Activated naive CD4-positive, alpha-beta T cell treated with anti-CD3 and anti-CD28 coated beads, Interleukin-2, amount 50 U/mL, for 72 hours (primary cell): ENCODE measurements around the gene ZNF548. TPM values are rescaled to one million over a fixed set of nuclear protein-coding genes. Genes with fewer than 3 reads are reported as not detected.
"Not testable (repeated sequence)": the region's sequence is repeated elsewhere in the genome, so short reads cannot be mapped to it uniquely, and the experiment has no call there.

Experiments used
- ATAC-seq, 2 donors: fragments of 150-1000 bp; cut with Tn5 transposase; 2 replicates each; pipeline ENCODE4 v1.10.0; 2021; ENCODE audit warnings: mild to moderate bottlenecking in 2 of 2, moderate library complexity in 2 of 2
- DNase-seq, 2 donors: peaks; one replicate each; pipeline ENCODE4 v3.0.0; 2021 to 2022; ENCODE audit warnings: low spot score in 2 of 2
- H3K27ac Mint-ChIP-seq, 2 donors: one replicate each; pipeline ENCODE4 v1.8.0; 2022; ENCODE audit warnings: mild to moderate bottlenecking in 2 of 2, mixed read lengths in 2 of 2
- H3K36me3 Mint-ChIP-seq, 2 donors: one replicate each; pipeline ENCODE4 v1.8.0; 2022; ENCODE audit warnings: mixed read lengths in 2 of 2
- H3K9me3 Mint-ChIP-seq, 2 donors: one replicate each; pipeline ENCODE4 v1.8.0; 2022; ENCODE audit warnings: mixed read lengths in 2 of 2
- total RNA-seq, 2 donors: library from RNA; stranded (reverse); gene quantifications; one replicate each; pipeline ENCODE4 v1.2.3, GENCODE V29; 2022

The ZNF548 gene
- total RNA-seq, result 10 to 100 TPM; 22.8 to 31.5 TPM

GRCh38 chr19:57389730-57390598 lies at the start of gene ZNF548:
Gene ZNF548 (plus strand): TSS chr19:57389854. CDS start chr19:57390100, 246 bp downstream.
- Mint-ChIP-seq H3K27ac (peak within 1 kb of the TSS; percentile 95 to 96), H3K9me3 (peaks cover 13 to 39% of the 10 kb centered on the region in 2 donors), H3K36me3 (peaks cover 45 to 80% of the 10 kb centered on the region in 2 donors)
- ATAC-seq (peak; percentile 98 to 99), DNase-seq (peak; percentile 92 to 94)

- Mint-ChIP-seq H3K9me3 (peaks cover 10 to 38% of the 10 kb centered on the region in 2 donors), H3K36me3 (peaks cover 20 to 21% of the 10 kb centered on the region in 2 donors), H3K27ac (no peak overlapping the region)
- ATAC-seq (no peak), DNase-seq (no peak)
These were observed 47.1 kb upstream of the ZNF548 start for GRCh38 chr19:57342582-57342981.

DNA sequence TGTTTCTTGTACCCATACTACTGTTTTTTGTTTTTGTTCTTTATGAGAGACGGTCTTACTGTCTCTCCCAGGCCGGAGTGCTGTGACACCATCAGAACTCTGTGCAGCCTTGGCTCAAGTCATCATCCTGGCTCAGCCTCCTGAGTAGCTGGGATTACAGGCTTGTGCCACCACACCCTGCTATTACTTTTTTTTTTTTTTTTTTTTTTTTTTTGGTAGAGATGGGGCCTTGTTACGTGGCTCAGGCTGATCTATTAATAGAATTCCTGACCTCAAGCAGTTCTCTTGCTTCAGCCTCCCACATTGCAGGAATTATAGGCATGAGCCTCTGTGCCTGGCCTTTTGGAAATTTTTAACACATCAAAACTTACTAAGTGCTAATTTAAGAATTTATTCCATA lies 41.5 kb upstream of the ZNF548 start:
- DNase-seq, result no peak
- Mint-ChIP-seq H3K9me3 (peaks cover 13 to 31% of the 10 kb centered on the region in 2 donors), H3K36me3 (peaks cover 38 to 40% of the 10 kb centered on the region in 2 donors), H3K27ac (no peak overlapping the region)
- no peak for ATAC-seq

DNA sequence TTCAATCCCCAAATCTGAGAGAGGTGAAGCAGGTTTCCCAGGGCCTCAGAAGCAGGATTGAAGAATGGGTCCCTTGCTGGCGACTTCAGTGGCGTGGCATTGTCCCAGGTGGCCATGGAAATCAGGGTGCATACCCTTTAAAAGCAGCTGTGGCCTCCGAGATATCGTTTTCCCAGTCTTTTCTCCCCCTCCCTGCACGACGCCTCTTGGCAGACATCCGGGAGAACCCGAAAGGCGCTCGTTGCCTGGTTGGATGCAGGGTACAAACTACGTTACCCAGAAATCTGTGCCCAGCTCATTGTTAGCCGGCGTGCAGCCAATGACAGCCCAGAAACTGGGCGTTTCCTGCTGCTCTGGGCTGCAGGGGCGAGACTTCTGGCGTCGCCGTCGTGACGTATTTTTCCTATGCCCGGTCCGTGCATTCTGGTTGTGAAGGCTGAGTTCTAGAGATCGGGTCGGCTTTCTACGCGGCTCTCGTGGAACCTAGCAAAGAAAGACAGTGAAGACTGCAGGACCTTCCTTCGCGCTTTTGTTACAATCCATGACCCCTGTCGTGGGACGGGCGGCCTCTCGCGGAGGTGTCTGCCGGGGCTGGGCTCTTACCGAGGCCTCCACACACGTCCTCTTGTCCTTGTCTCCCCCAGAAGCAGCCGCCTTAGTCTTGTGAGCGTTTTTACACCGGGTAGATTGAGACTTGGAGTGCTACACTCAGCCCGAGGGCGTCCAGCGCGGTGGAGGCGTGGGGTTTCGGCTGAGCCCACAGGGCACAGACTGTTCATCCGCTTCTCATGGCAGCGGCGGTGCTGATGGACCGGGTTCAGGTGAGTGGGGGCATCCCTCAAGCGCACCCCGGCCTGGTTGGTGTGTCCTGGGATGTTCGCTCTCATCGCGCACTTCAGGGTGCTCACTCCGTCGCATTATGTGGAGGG lies 38.5 kb upstream of the ZNF548 start, which contains the start of gene ZNF304:
Gene ZNF304, plus strand, starts transcription at position 395 of the 929 bp plus-strand sequence. Its CDS starts 394 bp downstream, at position 789.
- H3K9me3 Mint-ChIP-seq, result peaks cover 30 to 41% of the 10 kb centered on the region in 2 donors
- H3K27ac Mint-ChIP-seq, result peak within 1 kb of the TSS; percentile 92 to 98
- H3K36me3 Mint-ChIP-seq, result peaks cover 64 to 65% of the 10 kb centered on the region in 2 donors
- DNase-seq, result peak; percentile 73 to 77
- peak; percentile 100 for ATAC-seq

- ATAC-seq, result no peak
- H3K36me3 Mint-ChIP-seq, result peaks cover 66 to 72% of the 10 kb centered on the region in 2 donors
- peaks cover 37 to 47% of the 10 kb centered on the region in 2 donors for H3K9me3 Mint-ChIP-seq
- H3K27ac Mint-ChIP-seq, result peak overlapping the region; percentile 92 to 98
- no peak for DNase-seq
These were observed 37.8 kb upstream of the ZNF548 start for GRCh38 chr19:57351867-57352266.

DNA sequence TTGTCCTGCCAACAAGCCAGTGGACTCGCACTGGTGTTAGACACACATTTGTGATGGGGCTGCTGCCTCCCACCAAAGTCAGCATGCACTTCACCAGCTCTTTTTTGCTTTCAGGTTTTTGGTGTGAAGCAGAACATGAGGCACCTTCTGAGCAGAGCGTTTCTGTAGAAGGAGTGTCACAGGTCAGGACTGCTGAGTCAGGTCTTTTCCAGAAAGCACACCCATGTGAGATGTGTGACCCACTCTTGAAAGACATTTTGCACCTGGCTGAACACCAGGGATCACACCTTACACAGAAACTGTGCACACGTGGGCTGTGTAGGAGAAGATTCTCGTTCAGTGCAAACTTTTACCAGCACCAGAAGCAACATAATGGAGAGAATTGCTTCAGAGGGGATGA lies 33.7 kb upstream of the ZNF548 start:
- DNase-seq (no peak), ATAC-seq (no peak)
- Mint-ChIP-seq H3K27ac (peak overlapping the region in 1 of 2 donors; percentile 68), H3K9me3 (peaks cover 51 to 59% of the 10 kb centered on the region in 2 donors), H3K36me3 (peaks cover 85 to 90% of the 10 kb centered on the region in 2 donors)

DNA sequence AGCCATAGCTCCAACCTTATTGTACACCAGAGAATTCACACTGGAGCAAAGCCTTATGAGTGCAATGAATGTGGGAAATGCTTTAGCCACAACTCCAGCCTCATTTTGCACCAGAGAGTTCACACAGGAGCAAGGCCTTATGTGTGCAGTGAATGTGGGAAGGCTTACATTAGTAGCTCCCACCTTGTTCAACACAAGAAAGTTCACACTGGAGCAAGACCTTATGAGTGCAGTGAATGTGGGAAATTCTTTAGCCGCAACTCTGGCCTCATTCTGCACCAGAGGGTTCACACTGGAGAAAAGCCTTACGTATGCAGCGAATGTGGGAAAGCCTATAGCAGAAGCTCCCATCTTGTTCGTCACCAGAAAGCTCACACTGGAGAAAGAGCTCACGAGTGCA lies 32.2 kb upstream of the ZNF548 start:
- Mint-ChIP-seq H3K9me3 (peaks cover 49 to 57% of the 10 kb centered on the region in 2 donors), H3K36me3 (peaks cover 75 to 86% of the 10 kb centered on the region in 2 donors), H3K27ac (no peak overlapping the region)
- ATAC-seq (no peak), DNase-seq (no peak)

DNA sequence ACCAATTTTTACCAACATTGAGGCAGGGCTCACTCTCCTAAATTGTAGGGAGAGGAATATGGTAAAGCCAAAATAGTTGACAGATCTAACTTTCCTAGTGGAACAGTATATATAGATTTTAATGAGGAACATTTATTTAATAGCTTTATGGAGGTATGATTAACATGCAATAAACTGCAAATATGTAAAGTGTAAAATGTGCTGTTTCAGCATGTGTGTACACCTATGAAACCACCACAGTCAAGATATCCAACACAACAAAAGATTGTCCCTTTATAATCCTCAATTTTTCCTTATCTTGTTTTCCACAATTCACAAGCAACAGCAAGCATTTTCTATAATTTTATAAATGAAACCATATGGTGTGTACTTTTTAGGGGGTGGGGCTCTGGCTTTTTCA lies 30.4 kb upstream of the ZNF548 start:
- no peak for ATAC-seq
- DNase-seq, result no peak
- H3K36me3 Mint-ChIP-seq, result peaks cover 75 to 86% of the 10 kb centered on the region in 2 donors
- peaks cover 48 to 54% of the 10 kb centered on the region in 2 donors for H3K9me3 Mint-ChIP-seq
- no peak overlapping the region for H3K27ac Mint-ChIP-seq

- H3K27ac Mint-ChIP-seq, result peak overlapping the region in 1 of 2 donors; percentile 90
These were observed 27.2 kb upstream of the ZNF548 start for GRCh38 chr19:57362419-57362818.

DNA sequence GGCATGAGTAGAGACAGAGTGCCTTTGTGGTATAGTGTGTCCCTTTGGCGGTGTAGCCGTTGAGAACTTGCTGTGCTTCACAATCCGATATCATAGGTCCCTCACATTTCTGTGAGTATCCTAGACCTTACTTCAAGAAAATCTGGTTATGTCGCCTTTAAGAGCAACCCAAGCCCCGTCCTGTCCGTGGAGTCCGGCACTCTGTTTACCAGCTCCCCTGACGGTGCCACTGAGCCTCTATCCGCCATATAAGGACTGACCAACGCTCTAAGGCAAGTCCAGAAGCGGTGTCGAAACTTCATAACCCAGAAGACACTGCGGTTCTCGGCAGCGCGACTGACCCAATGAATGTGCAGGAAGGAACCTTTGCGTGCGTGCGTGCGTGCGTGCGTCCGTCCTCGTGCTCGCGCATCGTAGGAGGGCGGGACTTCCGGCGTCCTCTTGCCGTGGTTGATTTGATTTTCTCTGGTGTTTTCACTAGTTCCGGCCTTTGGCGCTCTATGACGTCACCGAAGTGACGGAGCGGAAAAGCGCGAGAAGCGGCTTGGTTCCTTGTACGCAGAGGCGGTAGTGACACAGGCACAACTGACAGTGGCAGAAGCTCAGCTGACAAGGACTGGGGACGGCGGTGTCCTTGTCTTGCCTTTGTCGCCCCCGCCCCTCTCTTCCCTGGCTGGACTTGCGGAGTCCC lies 26.5 kb upstream of the ZNF548 start, which contains the start of the genes TRAPPC2B and ZNF547:
Gene TRAPPC2B, plus strand, starts transcription at position 555 of the 691 bp plus-strand sequence. CDS start 1,283 bp downstream, outside the sequence.
Gene ZNF547, plus strand, starts transcription at position 555 of the 691 bp plus-strand sequence. CDS start 5,005 bp downstream, outside the sequence.
- Mint-ChIP-seq H3K36me3 (peaks cover 49 to 66% of the 10 kb centered on the region in 2 donors), H3K9me3 (peaks cover 24 to 34% of the 10 kb centered on the region in 2 donors), H3K27ac (peak within 1 kb of the TSS; percentile 90 to 92)
- DNase-seq, result peak; percentile 90 to 97
- ATAC-seq, result peak; percentile 95 to 97

More at GRCh38 chr19:57362419-57362818, 27.2 kb upstream of the ZNF548 start:
- no peak for ATAC-seq
- DNase-seq, result no peak
- peaks cover 54 to 67% of the 10 kb centered on the region in 2 donors for H3K36me3 Mint-ChIP-seq
- H3K9me3 Mint-ChIP-seq, result peaks cover 27 to 32% of the 10 kb centered on the region in 2 donors

DNA sequence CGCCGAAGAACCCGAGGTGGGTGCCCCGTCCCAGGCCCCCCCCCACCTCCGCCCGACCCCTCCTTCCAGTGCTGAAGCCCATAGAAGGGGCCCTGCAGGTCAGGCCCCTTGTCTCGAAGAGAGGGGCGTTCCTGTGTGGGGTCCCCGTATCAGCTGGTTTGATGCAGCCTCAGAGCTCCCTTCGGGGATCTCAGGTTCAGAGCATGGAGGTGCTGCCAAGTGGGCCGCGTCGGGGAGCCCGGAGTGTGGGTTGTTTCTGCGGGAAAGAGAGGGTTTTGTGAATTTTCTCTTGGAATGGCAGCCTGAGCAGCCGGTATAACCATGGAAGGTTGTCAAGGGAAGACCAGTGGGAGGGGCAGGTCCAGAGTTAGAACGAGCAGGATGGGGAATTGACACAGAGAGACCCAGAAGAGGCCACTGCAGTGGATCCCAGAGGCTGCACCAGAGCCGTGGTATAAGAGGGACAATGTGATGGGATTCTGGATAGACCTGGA lies 25.9 kb upstream of the ZNF548 start:
- no peak for DNase-seq
- ATAC-seq, result no peak
- Mint-ChIP-seq H3K27ac (peak overlapping the region; percentile 90 to 92), H3K36me3 (peaks cover 49 to 66% of the 10 kb centered on the region in 2 donors), H3K9me3 (peaks cover 21 to 34% of the 10 kb centered on the region in 2 donors)

GRCh38 chr19:57366776-57367175 lies 22.9 kb upstream of the ZNF548 start:
- no peak overlapping the region for H3K27ac Mint-ChIP-seq

GRCh38 chr19:57374179-57374578 lies 15.5 kb upstream of the ZNF548 start:
- H3K27ac Mint-ChIP-seq, result no peak overlapping the region
- H3K9me3 Mint-ChIP-seq, result peaks cover 53 to 68% of the 10 kb centered on the region in 2 donors
- DNase-seq (no peak), ATAC-seq (no peak)
- peaks cover 95 to 98% of the 10 kb centered on the region in 2 donors for H3K36me3 Mint-ChIP-seq

More at GRCh38 chr19:57366776-57367175, 22.9 kb upstream of the ZNF548 start:
- no peak for ATAC-seq
- no peak for DNase-seq
- Mint-ChIP-seq H3K9me3 (peaks cover 25 to 41% of the 10 kb centered on the region in 2 donors), H3K36me3 (peaks cover 61 to 74% of the 10 kb centered on the region in 2 donors)

- not testable (repeated sequence) for ATAC-seq, DNase-seq, H3K27ac Mint-ChIP-seq
- H3K36me3 Mint-ChIP-seq, result peaks cover 95 to 98% of the 10 kb centered on the region in 2 donors
- peaks cover 54 to 69% of the 10 kb centered on the region in 2 donors for H3K9me3 Mint-ChIP-seq
These were observed 15.0 kb upstream of the ZNF548 start for GRCh38 chr19:57374647-57375046.

GRCh38 chr19:57376151-57376550 lies 13.5 kb upstream of the ZNF548 start:
- Mint-ChIP-seq H3K36me3 (peaks cover 89 to 91% of the 10 kb centered on the region in 2 donors), H3K27ac (no peak overlapping the region), H3K9me3 (peaks cover 58 to 60% of the 10 kb centered on the region in 2 donors)
- DNase-seq, result no peak
- no peak for ATAC-seq
